Colonic mucosa (tissue), 4 donors: ENCODE measurements around the gene CTIF. TPM values are rescaled to one million over a fixed set of nuclear protein-coding genes. Genes with fewer than 3 reads are reported as not detected.

ENCODE experiments used
- DNase-seq: peaks from one replicate; pipeline ENCODE4 v3.0.0-alpha.2; 2020
- H3K27ac ChIP-seq: fragments of 200-600 bp; one replicate; pipeline ENCODE4 v1.8.0; 2021
- H3K27me3 ChIP-seq: fragments of 200-600 bp; one replicate; pipeline ENCODE4 v1.8.0; 2021
- H3K36me3 ChIP-seq: fragments of 200-600 bp; one replicate; pipeline ENCODE4 v1.8.0; 2021
- H3K4me1 ChIP-seq: fragments of 200-600 bp; one replicate; pipeline ENCODE4 v1.8.0; 2021; ENCODE audit warnings: mild to moderate bottlenecking
- H3K4me3 ChIP-seq: fragments of 200-600 bp; one replicate; pipeline ENCODE4 v1.8.0; 2021
- H3K9ac ChIP-seq, 2 donors: one replicate each; pipeline ENCODE4 v1.7.0; 2013; ENCODE audit warnings: control low read depth in 2 of 2, low read depth in 2 of 2, low read length in 2 of 2
- H3K9me3 ChIP-seq: fragments of 200-600 bp; one replicate; pipeline ENCODE4 v1.8.0; 2021
- intact Hi-C: fragments of 100-400 bp; cut with DNase I; formaldehyde crosslinking; loops from one replicate; pipeline ENCODE4 v1.14.1; 2022
- total RNA-seq, 2 donors: library from RNA; stranded (reverse); fragmentation: NEBNext Ultra II Directional in 1 of 2; extraction: Animal tissue kit (Norgen Biotek cat#: 25700) in 1 of 2; gene quantifications; one replicate each; pipeline ENCODE4 v1.2.1, GENCODE V29; 2021
- TF ChIP-seq, protein P1 (sequence below): fragments of 200-600 bp; IDR thresholded peaks from one replicate; pipeline ENCODE4 v1.8.0; 2022; ENCODE audit warnings: antibody characterized with exemption, mild to moderate bottlenecking
- donor health status: healthy.
- donor health status: DM: no; HTN: no; CAD: no.
- donor health status: DM: no; HTN: no; CAD: no.

The CTIF gene
- total RNA-seq, 2 donors from 2014 or later, result 13.0 to 16.7 TPM

DNA sequence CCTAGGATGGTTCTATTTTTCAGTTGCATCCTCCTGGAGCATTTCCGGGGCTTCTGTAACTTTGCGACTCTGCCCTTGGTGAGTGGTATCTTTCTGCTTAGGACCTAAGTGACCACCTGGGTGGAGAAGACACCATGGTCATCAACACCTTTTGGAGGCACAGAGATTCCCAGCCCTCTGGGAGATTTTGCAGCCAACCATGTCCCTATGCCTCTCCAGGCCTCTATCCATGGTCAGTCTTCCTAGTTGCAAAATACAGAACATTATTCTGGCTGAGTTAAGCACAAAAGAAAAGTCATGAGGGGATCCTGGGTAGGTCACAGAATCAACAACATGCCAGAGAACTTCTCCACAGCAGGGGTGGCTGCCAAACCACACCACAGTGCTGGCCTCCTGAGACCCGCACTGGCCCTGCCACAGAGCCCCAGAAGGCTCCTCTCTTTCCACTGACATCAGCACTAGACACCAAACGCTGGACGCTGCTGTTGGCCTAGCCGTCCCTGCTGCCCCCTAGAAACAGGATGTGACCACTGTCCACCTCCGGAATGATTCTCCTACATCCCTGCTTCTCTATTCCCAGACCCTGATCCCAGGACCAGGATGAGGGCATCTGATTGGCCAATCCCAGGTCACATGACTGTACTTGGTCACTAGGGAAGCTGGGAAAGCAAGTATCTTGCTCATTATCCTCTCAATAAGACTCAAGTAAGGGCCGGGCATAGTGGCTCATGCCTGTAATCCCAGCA is 364.2 kb downstream of the CTIF start:
- Histone ChIP-seq H3K27ac (peak overlapping the region; percentile 29), H3K9me3 (no peaks in the 10 kb centered on the region), H3K4me1 (peaks cover 7% of the 10 kb centered on the region), H3K27me3 (no peaks in the 10 kb centered on the region), H3K4me3 (no peak overlapping the region), H3K36me3 (no peaks in the 10 kb centered on the region), H3K9ac (no peak overlapping the region)
- no peak for DNase-seq
- TF ChIP-seq, protein P1, sequence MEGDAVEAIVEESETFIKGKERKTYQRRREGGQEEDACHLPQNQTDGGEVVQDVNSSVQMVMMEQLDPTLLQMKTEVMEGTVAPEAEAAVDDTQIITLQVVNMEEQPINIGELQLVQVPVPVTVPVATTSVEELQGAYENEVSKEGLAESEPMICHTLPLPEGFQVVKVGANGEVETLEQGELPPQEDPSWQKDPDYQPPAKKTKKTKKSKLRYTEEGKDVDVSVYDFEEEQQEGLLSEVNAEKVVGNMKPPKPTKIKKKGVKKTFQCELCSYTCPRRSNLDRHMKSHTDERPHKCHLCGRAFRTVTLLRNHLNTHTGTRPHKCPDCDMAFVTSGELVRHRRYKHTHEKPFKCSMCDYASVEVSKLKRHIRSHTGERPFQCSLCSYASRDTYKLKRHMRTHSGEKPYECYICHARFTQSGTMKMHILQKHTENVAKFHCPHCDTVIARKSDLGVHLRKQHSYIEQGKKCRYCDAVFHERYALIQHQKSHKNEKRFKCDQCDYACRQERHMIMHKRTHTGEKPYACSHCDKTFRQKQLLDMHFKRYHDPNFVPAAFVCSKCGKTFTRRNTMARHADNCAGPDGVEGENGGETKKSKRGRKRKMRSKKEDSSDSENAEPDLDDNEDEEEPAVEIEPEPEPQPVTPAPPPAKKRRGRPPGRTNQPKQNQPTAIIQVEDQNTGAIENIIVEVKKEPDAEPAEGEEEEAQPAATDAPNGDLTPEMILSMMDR, result no peak
- intact Hi-C loops, result no loop called here

GRCh38 chr18:48904091-48904490 is 365.3 kb downstream of the CTIF start:
- H3K9ac ChIP-seq, result no peak overlapping the region
- no peak overlapping the region for H3K4me3 ChIP-seq
- H3K27ac ChIP-seq, result no peak overlapping the region
- H3K4me1 ChIP-seq, result peaks cover 7% of the 10 kb centered on the region
- H3K36me3 ChIP-seq, result no peaks in the 10 kb centered on the region
- no peaks in the 10 kb centered on the region for H3K9me3 ChIP-seq
- DNase-seq, result no peak
- no peaks in the 10 kb centered on the region for H3K27me3 ChIP-seq
- TF ChIP-seq, protein P1, result no peak
- intact Hi-C loops, result no loop called here

DNA sequence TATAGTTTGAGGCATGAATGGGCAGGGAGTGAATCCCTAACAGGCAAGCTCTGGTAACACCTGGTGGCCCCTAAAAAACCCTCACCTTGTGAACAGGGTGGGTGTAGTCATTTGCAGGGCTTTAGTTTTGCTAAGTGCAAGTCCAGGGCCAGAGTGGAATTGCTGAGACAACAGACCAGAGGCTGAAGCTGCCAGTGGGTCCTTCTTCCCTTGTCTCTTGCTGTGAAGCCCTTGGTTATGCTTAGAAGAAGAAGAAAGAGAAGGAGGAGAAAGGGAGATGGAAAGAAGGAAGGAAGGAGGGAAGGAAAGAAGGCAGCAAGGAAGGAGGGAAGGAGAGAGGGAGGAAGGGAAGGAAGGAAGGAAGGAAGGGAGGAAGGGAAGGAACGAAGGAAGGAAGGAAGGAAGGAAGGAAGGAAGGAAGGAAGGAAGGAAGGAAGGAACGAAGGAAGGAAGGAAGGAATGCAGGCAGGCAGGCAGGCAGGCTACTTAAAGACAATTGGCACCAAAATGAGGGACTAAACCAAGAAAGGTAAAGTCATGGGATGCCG is 366.1 kb downstream of the CTIF start:
- DNase-seq, result no peak
- no peaks in the 10 kb centered on the region for H3K27me3 ChIP-seq
- no peak overlapping the region for H3K27ac ChIP-seq
- peaks cover 7% of the 10 kb centered on the region for H3K4me1 ChIP-seq
- H3K4me3 ChIP-seq, result no peak overlapping the region
- TF ChIP-seq, protein P1, result no peak
- intact Hi-C loops, result no loop called here
- H3K9me3 ChIP-seq, result no peaks in the 10 kb centered on the region
- H3K9ac ChIP-seq, result no peak overlapping the region
- H3K36me3 ChIP-seq, result no peaks in the 10 kb centered on the region

DNA sequence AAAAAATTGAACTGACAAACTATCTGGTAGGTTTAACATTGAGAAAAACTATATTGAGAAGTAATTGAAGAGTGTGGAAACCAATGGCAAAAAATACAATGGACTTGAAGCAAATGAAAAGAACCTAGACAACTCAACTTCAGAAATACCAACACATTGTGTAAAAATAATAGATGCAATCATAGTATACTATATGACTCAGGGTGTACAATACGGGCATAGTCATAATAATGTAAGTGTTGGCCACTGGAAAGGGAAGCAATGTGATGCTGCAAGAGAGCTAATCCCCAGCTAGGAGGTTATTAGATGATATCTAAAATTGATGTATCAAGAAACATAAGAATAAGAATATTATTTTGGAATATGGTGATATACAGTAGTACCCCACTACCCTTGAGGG is 366.7 kb downstream of the CTIF start:
- TF ChIP-seq, protein P1, result no peak
- no peak for DNase-seq
- H3K36me3 ChIP-seq, result no peaks in the 10 kb centered on the region
- no peak overlapping the region for H3K4me3 ChIP-seq
- no peak overlapping the region for H3K9ac ChIP-seq
- H3K27me3 ChIP-seq, result no peaks in the 10 kb centered on the region
- H3K9me3 ChIP-seq, result no peaks in the 10 kb centered on the region
- H3K4me1 ChIP-seq, result peaks cover 7% of the 10 kb centered on the region
- intact Hi-C loops, result no loop called here
- no peak overlapping the region for H3K27ac ChIP-seq

GRCh38 chr18:48908916-48909315 is 370.1 kb downstream of the CTIF start:
- TF ChIP-seq, protein P1, result no peak
- Histone ChIP-seq H3K27me3 (no peaks in the 10 kb centered on the region), H3K27ac (no peak overlapping the region), H3K4me1 (no peaks in the 10 kb centered on the region), H3K36me3 (no peaks in the 10 kb centered on the region), H3K9ac (no peak overlapping the region), H3K9me3 (no peaks in the 10 kb centered on the region), H3K4me3 (no peak overlapping the region)
- DNase-seq, result no peak
- intact Hi-C loops, result no loop called here
